Activated CD4-positive, alpha-beta T cell treated with anti-CD3 and anti-CD28 coated beads for 48 hours (primary cell): ENCODE measurements around the gene INAFM2.

Experiments used
- DNase-seq: peaks from one replicate; pipeline ENCODE4 v3.0.0-alpha.2; 2020

Gene INAFM2

DNA sequence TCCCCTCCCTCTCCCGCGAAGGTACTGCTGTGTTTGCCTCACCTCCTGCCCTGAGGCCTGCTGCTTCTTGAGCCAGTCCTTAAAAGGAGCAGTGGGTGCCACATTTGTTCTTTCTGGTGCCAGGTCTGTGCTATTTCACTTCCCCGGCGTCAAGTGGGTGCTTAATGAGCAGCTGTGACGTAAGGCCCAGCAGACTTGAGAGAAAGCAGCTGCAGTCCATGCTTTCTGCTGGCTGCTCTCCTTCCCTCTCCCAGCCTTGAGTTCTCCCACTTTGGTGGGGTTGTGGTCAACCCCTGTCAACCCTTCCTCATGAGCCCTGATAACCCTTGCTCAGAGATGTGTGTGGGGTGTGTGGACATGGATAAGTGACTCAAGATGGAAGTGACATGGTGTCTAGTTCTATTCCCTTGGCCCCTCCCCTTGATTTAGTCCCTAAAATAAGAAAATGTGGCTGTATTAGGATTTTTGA lies 6.9 kb downstream of the INAFM2 start:
- DNase-seq = no peak

DNA sequence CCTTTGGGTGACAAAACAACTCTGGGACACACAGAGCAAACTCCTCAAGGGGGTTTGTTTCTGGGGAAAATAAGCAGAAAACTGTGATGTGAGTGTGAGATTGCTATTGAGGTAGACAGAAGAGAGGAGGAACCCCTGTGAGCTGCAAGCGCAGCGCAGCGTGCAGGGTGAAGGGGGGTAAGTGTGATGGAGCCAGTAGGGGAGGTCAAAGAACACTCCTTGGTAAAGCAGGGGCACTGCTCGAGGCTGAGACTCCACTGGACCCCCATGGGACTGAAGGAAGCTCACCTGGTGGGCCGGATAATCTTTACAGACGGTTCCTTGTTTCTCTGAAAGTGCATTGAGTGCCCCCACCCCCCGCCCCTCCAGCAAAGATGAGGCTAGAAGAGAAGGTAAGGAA lies 7.5 kb downstream of the INAFM2 start:
- no peak for DNase-seq

DNA sequence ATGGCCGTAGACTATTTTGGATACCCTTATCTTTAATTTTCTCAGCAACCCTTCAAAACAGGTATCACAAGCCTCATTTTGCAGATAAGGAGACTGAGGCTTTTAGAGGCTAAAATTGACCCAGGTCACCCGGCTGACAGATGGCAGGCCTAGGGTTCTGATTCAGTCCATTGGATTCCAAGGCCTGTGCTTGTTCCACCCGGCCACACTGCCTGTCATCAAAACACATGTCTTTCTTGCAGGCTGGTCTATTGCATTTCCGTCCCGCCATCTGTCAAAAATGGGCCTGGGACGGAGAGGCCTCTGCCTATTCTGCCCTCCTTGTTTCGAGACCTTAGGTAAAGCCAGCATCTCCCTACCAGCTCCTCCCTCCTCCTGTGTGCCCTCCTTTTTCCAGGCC lies 8.1 kb downstream of the INAFM2 start:
- no peak for DNase-seq

- DNase-seq = no peak
These were observed 8.8 kb downstream of the INAFM2 start for GRCh38 chr15:40332113-40332781.

GRCh38 chr15:40333922-40334492 lies 10.5 kb downstream of the INAFM2 start:
- DNase-seq = peak; percentile 59

GRCh38 chr15:40334541-40334940 lies 11.0 kb downstream of the INAFM2 start:
- no peak for DNase-seq

- no peak for DNase-seq
These were observed 11.7 kb downstream of the INAFM2 start for GRCh38 chr15:40334941-40335795.

DNA sequence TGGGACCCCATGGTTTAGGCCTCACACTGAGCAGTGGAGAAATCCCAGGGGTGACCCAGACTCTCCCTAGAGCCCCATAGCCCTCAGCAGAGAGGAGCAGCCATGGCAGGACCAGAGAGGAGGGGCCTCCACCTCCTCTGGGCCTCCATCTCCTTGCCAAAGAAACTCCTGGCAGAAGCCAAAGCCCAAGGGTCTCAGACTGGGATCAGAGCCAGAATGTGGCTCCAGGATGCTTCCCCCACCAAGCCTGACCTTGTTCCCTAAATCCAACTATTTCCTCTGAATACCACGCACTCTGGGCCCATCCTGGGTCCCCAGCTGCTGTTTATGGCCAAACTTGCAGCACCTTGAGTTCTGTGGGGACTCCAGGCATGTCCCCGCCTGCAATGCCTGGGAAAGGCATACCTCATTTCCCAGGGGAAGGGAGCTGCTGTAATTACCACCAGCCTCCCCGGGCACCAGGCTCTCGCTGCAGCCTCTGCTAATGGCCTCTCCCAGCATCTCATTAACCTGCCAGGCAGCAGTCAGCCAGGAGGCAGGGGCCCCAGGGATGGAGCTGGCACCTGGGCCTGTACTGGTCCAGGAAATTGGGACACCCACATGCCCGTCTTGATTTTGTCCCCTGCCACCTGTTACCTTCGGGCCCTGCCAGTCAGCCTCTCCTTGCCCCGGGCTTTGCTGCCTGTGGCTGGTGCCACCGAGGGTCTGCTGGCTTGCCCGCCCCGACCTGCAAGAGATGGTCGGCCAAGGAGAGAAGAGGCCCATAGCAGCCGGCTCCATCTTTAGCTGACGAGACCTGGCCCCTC lies 12.6 kb downstream of the INAFM2 start:
- DNase-seq = no peak

GRCh38 chr15:40336744-40337122 lies 13.2 kb downstream of the INAFM2 start:
- DNase-seq = no peak

GRCh38 chr15:40337597-40337996 lies 14.1 kb downstream of the INAFM2 start:
- no peak for DNase-seq

- peak; percentile 89 for DNase-seq
These were observed 14.7 kb downstream of the INAFM2 start for GRCh38 chr15:40338041-40338657.

- no peak for DNase-seq
These were observed 15.6 kb downstream of the INAFM2 start for GRCh38 chr15:40338921-40339620.

DNA sequence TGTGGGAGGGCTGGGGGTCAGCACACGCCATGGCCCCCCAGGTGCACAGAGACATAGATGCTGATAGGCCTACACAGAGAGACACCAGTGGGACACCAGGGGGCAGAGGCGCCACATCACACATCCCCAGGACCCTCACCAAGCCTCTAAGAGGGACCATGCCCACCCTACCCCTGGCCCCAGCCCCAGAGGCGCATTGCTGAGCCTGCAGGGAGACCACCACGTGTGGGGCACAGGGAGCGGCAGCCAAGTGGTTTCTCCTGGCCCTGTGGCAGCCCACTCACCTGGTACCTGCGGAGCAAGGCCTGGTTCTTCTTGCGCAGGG lies 16.1 kb downstream of the INAFM2 start:
- no peak for DNase-seq

- no peak for DNase-seq
These were observed 16.7 kb downstream of the INAFM2 start for GRCh38 chr15:40340038-40340739.

- no peak for DNase-seq
These were observed 17.4 kb downstream of the INAFM2 start, which contains the start of gene CCDC9B for GRCh38 chr15:40340740-40341400. Gene CCDC9B, minus strand, starts transcription at chr15:40340939. Its CDS starts 120 bp downstream, at chr15:40340819.

GRCh38 chr15:40342416-40343320 lies 19.2 kb downstream of the INAFM2 start:
- no peak for DNase-seq

- no peak for DNase-seq
These were observed 20.0 kb downstream of the INAFM2 start for GRCh38 chr15:40343512-40343911.

GRCh38 chr15:40344217-40344616 lies 20.7 kb downstream of the INAFM2 start:
- no peak for DNase-seq

DNA sequence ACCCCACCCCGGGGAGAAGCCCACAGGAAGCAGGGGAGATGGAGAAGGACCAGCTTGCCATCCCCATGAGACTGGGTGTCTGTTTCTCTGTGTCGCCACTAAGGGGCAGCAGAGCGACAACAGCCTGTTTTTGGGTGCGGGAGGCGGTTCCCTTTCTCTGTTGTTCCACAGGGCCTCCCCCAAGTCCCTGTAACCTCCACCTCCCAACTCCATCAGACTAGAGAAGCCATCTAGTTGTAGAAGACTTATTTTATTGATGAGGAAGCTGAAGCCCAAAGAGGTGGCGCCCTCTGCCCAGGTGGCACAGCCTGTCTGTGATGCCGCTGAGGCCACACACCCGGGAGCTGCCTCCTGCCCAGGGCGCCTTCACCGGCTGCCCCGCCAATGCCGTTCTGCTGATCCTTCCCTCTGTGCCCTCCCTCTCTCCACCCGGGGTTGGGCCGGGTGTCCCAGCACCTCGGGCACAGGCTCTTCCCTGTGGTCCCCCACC lies 21.2 kb downstream of the INAFM2 start:
- DNase-seq = peak; percentile 79
